SJSA1 (cell line): Measurements from ENCODE around the gene CFAP73. TPM values are rescaled to one million over a fixed set of nuclear protein-coding genes. Genes with fewer than 3 reads are reported as not detected.
"Not testable (repeated sequence)": the region's sequence is repeated elsewhere in the genome, so short reads cannot be mapped to it uniquely, and the experiment has no call there.

Source experiments
- DNase-seq, 2 experiments: peaks; one replicate each; pipeline ENCODE4 v3.0.0-alpha.2; 2015 to 2020; ENCODE audit warnings: low spot score in 2 of 2, low read depth in 1 of 2
- H3K27ac ChIP-seq: fragments of 250-450 bp; sonication (Bioruptor Pico); 2 replicates; pipeline ENCODE4 v1.5.1; 2020; ENCODE audit warnings: mild to moderate bottlenecking, moderate library complexity
- H3K27me3 ChIP-seq: fragments of 250-450 bp; sonication (Bioruptor Pico); replicated peaks from 2 replicates; pipeline ENCODE4 v1.5.1; 2020; ENCODE audit warnings: mild to moderate bottlenecking, moderate library complexity
- H3K36me3 ChIP-seq: fragments of 250-450 bp; sonication (Bioruptor Pico); 2 replicates; pipeline ENCODE4 v1.5.1; 2020; ENCODE audit warnings: mild to moderate bottlenecking
- H3K4me1 ChIP-seq: fragments of 250-450 bp; sonication (Bioruptor Pico); replicated peaks from 2 replicates; pipeline ENCODE4 v1.6.1; 2021; ENCODE audit warnings: mild to moderate bottlenecking
- H3K4me3 ChIP-seq: fragments of 250-450 bp; sonication (Bioruptor Pico); 2 replicates; pipeline ENCODE4 v1.5.1; 2020; ENCODE audit warnings: mild to moderate bottlenecking
- H3K9me3 ChIP-seq: fragments of 250-450 bp; sonication (Bioruptor Pico); replicated peaks from 2 replicates; pipeline ENCODE4 v1.5.1; 2020; ENCODE audit warnings: mild to moderate bottlenecking
- total RNA-seq: library from RNA; depleted of rRNA; stranded (reverse); fragments of >200 nt; shearing (Covaris generic); gene quantifications from 2 replicates; pipeline ENCODE4 v1.2.3, GENCODE V29; 2014; rRNA removed

The CFAP73 gene
- total RNA-seq, 1 experiment from 2014 or later, result not detected

- Histone ChIP-seq H3K9me3 (no peaks in the 10 kb centered on the region), H3K27ac (no peak overlapping the region)
These were observed 52.0 kb downstream of the CFAP73 start for GRCh38 chr12:113201187-113202177.

DNA sequence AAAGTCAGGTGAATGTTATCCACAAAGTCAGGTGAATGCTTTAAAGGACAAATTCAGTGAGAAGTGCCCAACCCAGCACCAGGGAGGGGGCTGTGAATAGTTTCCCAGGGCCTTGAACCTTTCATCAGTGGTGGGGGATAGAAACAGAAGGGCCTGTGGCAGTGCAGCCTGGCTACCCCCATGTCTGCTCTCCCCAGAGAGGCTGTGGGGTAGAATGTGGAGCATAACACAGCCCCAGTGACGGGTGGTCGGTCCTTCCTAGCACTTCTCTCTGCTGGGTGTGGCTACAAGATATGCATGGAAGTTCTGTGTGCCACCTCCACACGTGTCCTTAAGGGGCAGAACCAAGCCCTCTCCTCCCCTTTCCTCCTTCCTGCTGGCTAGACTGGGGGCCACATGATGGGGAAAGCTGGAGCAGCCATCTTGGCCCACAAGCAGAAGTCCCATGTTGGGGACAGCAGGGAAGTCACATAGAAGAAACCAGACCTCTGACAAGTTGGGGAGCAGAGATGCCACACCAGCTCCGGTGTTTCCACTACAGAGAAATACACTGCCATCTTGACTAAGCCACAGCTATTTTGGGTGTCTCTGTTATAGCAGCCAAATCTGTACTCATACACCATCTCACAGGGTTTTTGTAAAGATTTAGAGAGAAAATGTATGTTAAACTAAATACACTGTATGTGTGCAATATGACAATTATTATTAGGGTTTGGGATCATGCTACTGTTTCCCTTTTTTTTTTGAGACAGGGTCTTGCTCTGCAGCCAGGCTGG, 53.0 kb downstream of the CFAP73 start:
- H3K9me3 ChIP-seq, result no peaks in the 10 kb centered on the region
- DNase-seq, result no peak

More at GRCh38 chr12:113201187-113202177, 52.0 kb downstream of the CFAP73 start:
- no peak for DNase-seq
- H3K36me3 ChIP-seq, result no peaks in the 10 kb centered on the region
- H3K4me3 ChIP-seq, result no peak overlapping the region
- H3K27me3 ChIP-seq, result no peaks in the 10 kb centered on the region
- peaks cover 7% of the 10 kb centered on the region; the same call in 1 of the 2 replicates for H3K4me1 ChIP-seq

GRCh38 chr12:113203852-113204760, 54.6 kb downstream of the CFAP73 start:
- peaks cover 14% of the 10 kb centered on the region for H3K4me1 ChIP-seq
- H3K27me3 ChIP-seq, result no peaks in the 10 kb centered on the region
- no peak for DNase-seq
- H3K4me3 ChIP-seq, result no peak overlapping the region
- no peaks in the 10 kb centered on the region for H3K9me3 ChIP-seq
- no peak overlapping the region for H3K27ac ChIP-seq
- H3K36me3 ChIP-seq, result no peaks in the 10 kb centered on the region

More for the DNA sequence above, 53.0 kb downstream of the CFAP73 start:
- Histone ChIP-seq H3K27ac (no peak overlapping the region), H3K36me3 (no peaks in the 10 kb centered on the region), H3K27me3 (no peaks in the 10 kb centered on the region), H3K4me1 (0 out of 2 replicates have a peak, but pooled peaks cover 3% of the 10 kb centered on the region), H3K4me3 (no peak overlapping the region)

GRCh38 chr12:113204804-113205203, 55.3 kb downstream of the CFAP73 start:
- peaks cover 14% of the 10 kb centered on the region for H3K4me1 ChIP-seq
- H3K36me3 ChIP-seq, result no peaks in the 10 kb centered on the region
- DNase-seq, result no peak
- no peaks in the 10 kb centered on the region for H3K9me3 ChIP-seq
- no peak overlapping the region for H3K4me3 ChIP-seq
- H3K27me3 ChIP-seq, result no peaks in the 10 kb centered on the region
- H3K27ac ChIP-seq, result no peak overlapping the region

- not testable (repeated sequence) for H3K4me3 ChIP-seq, DNase-seq, H3K27me3 ChIP-seq, H3K9me3 ChIP-seq, H3K36me3 ChIP-seq, H3K27ac ChIP-seq
- H3K4me1 ChIP-seq, result peaks cover 14% of the 10 kb centered on the region
These were observed 57.3 kb downstream of the CFAP73 start for GRCh38 chr12:113206802-113207201.

- no peak overlapping the region for H3K27ac ChIP-seq
- no peak for DNase-seq
- no peaks in the 10 kb centered on the region for H3K27me3 ChIP-seq
- no peaks in the 10 kb centered on the region for H3K9me3 ChIP-seq
- H3K4me1 ChIP-seq, result peaks cover 14% of the 10 kb centered on the region
- no peaks in the 10 kb centered on the region for H3K36me3 ChIP-seq
- no peak overlapping the region for H3K4me3 ChIP-seq
These were observed 58.1 kb downstream of the CFAP73 start for GRCh38 chr12:113207613-113208040.

- H3K9me3 ChIP-seq, result no peaks in the 10 kb centered on the region
- H3K4me1 ChIP-seq, result peaks cover 16% of the 10 kb centered on the region
- no peak overlapping the region for H3K4me3 ChIP-seq
- H3K36me3 ChIP-seq, result no peaks in the 10 kb centered on the region
- no peaks in the 10 kb centered on the region for H3K27me3 ChIP-seq
- DNase-seq, result peak in 1 of 2 experiments; percentile 41
- peak overlapping the region; percentile 40 for H3K27ac ChIP-seq
These were observed 58.8 kb downstream of the CFAP73 start for GRCh38 chr12:113208041-113208934.

Other genes starting within 250 kb of the CFAP73 start
- gene OAS1, start 242.8 kb upstream of the CFAP73 start, total RNA-seq, result not detected in 2 replicates
- gene OAS3, start 211.2 kb upstream of the CFAP73 start, total RNA-seq, result 13.0 and 18.5 TPM in 2 replicates
- gene OAS2, start 171.2 kb upstream of the CFAP73 start, total RNA-seq, result 0.26 and 0.85 TPM in 2 replicates
- not detected in 2 replicates for gene DTX1, start 93.0 kb upstream of the CFAP73 start, total RNA-seq
- not detected in 2 replicates for gene RASAL1, start 14.0 kb upstream of the CFAP73 start, total RNA-seq
- gene DDX54, start 35.8 kb downstream of the CFAP73 start, total RNA-seq, result 45.4 and 79.6 TPM in 2 replicates
- 20.6 and 33.1 TPM in 2 replicates for gene RITA1, start 36.0 kb downstream of the CFAP73 start, total RNA-seq
- 7.6 and 17.0 TPM in 2 replicates for gene TPCN1, start 71.7 kb downstream of the CFAP73 start, total RNA-seq
- gene SLC8B1, start 185.4 kb downstream of the CFAP73 start, total RNA-seq, result 9.4 and 27.4 TPM in 2 replicates
- 11.6 and 11.8 TPM in 2 replicates for gene PLBD2, start 208.9 kb downstream of the CFAP73 start, total RNA-seq